HG02938 (cell line): Measurements from ENCODE around the gene C4orf50.
"Not testable (repeated sequence)": the region's sequence is repeated elsewhere in the genome, so short reads cannot be mapped to it uniquely, and the experiment has no call there.

Experiments used
- ATAC-seq: cut with Tn5 transposase; IDR thresholded peaks from one replicate; pipeline ENCODE4 v1.9.1; 2021; ENCODE audit warnings: mild to moderate bottlenecking, moderate library complexity; ENCODE audit not compliant: unreplicated experiment

C4orf50 gene

DNA sequence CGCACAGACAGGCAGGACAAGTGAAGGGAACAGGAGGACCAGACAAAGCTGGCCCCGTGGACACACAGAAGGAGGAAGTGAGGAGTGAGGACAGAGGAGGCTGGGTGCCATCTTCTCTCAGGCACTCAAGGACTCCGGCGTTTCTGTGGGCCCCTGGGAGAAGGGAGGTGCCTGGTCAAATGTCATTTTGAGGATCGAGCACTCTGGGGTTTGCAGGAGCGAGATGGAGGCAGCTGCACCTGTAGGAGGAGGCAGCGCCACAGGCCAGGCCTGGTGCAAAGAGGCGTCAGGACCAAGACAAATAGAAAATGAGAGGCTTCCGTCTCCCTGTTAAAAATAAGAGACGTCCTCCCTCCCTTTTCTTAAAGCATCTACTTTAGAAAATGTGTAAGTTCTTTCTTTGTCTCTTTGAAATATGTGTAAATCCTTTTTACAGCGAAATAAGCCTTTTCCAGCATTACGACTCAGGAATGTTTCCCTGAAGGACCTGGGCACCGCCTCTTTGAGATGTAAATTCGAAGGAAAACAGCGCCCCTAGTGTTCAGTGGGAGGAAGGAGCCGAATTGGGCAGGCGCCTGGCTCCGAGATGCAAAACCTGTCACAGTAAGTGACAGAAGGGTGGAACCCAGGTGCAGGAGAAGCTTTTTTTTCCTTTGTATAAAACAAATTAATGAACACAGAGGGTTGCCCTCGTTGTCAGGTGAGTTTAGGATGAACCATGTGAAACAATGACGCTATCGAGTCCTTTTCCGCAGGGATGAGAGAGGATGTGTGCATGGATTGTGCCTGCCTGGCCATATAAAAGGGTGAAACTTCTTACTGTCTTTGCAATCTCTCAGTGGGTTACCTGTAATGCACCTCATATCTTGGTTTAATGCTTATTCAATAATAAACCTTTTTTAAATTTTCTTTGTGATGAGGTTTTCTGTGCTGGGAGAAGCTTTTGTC, 1.4 kb upstream of the C4orf50 start:
- ATAC-seq: no peak

DNA sequence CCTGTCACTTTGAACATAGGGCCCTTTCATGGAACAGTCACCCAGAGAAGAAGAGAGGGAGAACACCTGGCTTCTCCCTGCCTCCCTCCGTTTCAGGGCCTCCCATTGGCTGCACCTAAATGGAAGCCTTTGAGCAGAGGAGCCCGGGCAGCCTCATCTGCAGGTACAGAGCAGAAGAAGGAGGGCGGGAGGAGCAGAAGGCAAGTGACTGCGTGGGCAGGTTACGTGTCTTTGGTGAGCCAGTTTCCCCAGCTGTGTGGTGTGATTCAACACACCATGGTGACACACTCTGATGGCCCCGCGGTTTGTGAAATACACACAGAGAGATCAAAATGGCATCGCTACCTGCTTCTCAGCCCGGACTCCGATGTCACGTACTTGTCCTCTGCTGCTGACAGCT, 431 bp downstream of the C4orf50 start:
- no peak for ATAC-seq

GRCh38 chr4:6017030-6017429, 1.2 kb downstream of the C4orf50 start:
- ATAC-seq: no peak

- no peak for ATAC-seq
These were observed 4.7 kb downstream of the C4orf50 start for GRCh38 chr4:6013564-6013963.

DNA sequence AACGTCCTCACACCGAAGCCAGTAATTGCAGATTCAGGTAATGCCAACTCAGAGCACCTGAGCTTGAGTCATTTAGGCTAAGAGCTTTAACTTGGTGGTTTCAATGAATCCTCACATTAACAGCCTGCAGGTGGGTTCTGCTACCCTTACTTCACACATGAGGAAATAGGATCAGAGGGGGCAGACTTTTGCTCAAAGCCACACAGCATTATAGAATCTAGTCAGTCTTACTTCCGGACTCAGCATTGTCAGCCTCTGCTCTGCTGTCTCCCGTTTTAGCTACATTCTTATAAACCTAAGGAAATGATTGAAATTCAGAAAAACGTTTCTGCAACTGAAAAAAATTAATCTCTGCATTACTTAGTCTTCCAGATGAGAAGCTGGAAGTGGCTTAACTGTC, 6.0 kb downstream of the C4orf50 start:
- no peak for ATAC-seq

GRCh38 chr4:6011686-6012085, 6.5 kb downstream of the C4orf50 start:
- no peak for ATAC-seq

DNA sequence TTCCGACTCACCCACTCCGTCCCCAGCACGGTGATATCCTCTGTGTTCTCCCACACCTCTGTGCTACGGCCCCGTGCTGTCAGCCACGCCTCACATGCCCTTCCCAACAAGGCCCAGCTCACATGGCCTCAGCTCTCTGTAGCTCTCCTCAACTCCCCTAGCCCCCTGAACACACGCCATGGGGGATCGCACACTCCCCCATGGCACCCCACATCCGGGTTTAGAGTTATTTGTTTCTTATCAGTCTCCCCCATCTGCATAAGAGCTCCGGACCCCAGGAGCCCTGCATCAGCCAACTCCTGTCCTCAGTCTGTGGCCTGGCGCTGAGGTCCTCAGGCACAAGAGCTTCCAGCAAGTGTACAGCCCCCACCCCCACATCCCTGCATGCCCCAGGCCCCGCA, 7.0 kb downstream of the C4orf50 start:
- no peak for ATAC-seq

DNA sequence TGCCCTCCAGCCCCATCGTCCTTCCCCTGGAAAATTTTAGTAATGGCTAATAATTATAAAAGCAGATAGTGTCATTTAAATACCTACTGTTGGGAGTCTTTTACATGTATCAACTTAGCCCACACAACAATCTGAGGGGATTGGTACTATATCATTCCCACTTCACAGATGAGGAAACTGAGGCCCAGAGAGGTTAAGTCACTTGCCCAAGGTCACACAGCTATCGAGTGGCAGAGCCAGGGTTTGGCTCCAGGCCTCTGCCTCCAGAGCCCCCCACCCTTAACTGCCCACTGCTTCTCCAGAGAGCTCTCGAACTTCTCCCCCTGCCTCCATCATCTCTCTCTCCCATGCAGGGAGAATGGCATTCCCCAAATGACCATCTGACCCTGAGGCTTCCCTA, 7.4 kb downstream of the C4orf50 start:
- no peak for ATAC-seq

GRCh38 chr4:6009452-6009851, 8.8 kb downstream of the C4orf50 start:
- no peak for ATAC-seq

GRCh38 chr4:6008766-6009385, 9.4 kb downstream of the C4orf50 start:
- no peak for ATAC-seq

- no peak for ATAC-seq
These were observed 10.1 kb downstream of the C4orf50 start for GRCh38 chr4:6008092-6008551.

DNA sequence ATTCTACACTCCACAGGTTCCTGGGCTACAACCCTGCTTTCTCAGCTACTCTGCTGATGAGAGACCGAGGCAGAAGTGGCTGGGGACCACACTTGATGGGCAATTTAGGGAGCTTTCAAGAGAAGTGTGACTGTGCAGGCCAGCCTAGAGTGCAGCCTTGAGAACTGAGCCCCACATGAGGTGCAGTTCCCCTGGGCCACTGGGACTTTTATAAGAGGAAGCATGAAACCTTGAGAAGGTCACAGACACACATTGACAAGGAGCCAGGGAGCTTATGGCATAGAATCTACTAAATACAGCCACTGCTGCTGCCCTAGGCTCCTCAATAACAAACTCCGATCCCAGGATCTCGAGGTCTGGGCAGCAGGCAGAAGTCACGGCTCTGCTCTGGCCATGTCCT, 13.1 kb downstream of the C4orf50 start:
- no peak for ATAC-seq

GRCh38 chr4:6003485-6003884, 14.7 kb downstream of the C4orf50 start:
- ATAC-seq: not testable (repeated sequence)

DNA sequence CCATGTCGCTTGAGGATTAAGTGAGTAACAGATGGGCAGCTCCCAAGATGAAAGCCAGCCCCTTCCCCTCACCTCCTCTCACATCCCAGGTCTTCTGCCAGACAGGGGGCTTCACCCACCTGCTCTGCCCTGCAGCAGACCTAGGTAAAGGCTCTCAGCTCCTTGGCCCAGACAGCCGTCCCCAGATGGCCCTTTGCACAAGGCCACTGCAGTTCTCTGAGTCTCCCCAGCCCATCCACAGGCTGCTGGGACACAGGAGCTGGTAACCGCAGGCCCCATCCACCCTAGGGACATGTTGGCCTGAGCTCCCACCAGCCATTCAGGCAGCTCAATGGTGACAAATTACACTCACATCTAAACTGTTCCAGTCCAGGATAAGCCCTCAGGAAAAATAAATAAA, 15.3 kb downstream of the C4orf50 start:
- no peak for ATAC-seq

- no peak for ATAC-seq
These were observed 15.8 kb downstream of the C4orf50 start for GRCh38 chr4:6002492-6002833.

DNA sequence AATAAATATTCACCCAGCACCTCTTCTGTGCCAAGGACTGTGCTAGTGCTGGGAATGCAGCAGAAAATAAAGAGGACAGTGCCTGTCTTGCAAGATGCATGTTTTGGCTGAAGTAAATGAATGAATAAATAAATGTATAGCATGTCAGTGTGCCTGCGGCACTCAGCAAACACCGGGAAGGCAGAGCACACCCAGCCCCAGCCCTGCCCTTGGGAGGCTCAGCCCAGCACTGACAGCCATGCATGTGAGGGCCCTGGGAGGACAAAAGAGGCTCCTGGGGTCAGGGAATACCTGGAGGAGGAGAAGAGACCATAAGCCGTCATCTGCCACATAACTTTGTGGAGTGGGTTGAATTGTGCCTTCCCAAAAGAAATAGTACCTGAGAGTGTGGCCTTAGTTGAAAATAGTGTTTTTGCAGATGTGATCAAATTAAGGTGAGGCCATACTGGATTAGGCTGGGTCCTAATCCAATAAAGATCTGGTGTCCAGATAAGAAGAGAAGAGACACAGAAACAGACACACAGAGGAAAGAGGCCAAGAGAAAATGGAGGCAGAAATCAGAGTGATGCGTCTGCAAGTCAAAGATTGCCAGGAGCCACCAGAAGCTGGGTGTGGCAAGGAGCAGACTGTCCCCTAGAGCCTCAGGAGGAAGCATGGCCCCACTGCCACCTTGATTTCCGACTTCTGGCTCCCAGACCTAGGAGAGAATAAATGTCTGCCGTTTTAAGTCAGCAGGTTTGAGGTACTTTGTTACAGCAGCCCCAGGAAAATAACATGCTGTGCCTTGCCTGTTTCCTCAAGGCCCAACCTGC, 16.3 kb downstream of the C4orf50 start:
- ATAC-seq: no peak

DNA sequence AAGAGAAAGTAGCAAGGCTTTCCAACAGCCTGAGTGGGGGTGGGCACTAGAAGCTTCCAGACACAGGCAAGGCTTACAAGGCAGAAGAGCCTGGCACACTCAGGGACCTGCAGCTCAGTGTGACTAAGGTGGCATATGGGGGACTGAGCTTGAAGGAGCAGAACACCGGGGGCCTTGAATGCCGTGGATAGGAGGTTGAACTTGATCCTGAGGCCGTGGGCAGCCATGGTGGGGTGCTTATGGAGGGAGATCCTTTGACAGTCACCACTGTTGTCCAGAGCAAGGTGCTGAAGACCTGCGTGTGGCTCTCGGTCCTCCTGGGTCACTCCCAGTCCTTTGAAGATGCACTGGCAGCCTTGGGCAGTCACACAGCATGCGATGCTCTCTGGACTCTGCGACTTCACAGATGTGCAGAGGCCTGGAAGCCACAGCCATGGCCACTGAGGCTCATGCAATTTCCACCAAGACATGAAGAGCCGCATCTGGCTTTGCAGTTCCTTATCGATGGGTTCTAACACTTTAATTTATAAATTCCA, 18.3 kb downstream of the C4orf50 start:
- no peak for ATAC-seq

GRCh38 chr4:5999356-5999755, 18.9 kb downstream of the C4orf50 start:
- no peak for ATAC-seq

DNA sequence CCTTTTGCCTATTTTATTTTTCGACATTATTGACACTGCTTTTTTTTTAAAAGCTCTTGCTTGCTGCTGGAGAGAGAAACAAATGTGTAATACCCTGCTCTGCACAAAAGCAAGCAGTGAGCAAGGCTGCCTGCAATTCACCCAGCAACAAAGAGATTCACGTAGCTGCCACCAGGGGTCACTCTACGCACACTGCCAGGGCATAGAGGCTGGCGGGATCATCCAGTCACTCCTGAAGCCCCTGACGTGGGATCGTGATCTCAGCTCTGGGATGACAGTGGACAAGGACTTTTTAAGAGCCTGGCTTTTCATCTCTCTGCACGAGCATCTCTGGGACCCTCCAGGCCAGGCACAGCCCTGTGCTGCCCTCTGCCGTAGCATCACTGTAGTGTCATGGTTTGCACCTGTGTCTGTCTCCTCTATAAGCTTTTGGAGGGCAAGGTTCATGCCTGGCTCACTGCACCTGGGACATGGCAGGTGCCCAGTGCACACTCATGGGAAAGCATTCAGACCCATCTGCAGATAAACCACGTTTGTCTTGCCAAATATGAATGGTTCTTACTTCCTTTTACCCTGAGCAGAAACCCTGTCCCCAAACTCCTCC, 19.8 kb downstream of the C4orf50 start:
- ATAC-seq: peak; percentile 71

- no peak for ATAC-seq
These were observed 21.6 kb downstream of the C4orf50 start for GRCh38 chr4:5996641-5997040.
